ENCODE results near the gene HELT.

The HELT gene

GRCh38 chr4:185053746-185054145, 35.5 kb downstream of the HELT start:
- H3K9ac ChIP-seq (ENCODE audit: low read length), result no peak overlapping the region
- H3K27ac ChIP-seq (ENCODE audit: low read length), result no peak overlapping the region
- H3K36me3 ChIP-seq (replicated peaks; ENCODE audit: insufficient read depth, low read length), result no peaks in the 10 kb centered on the region
- no peak overlapping the region for H3K4me3 ChIP-seq (ENCODE audit: low read length)
- DNase-seq, result no peak
- H3K4me2 ChIP-seq (ENCODE audit: low read depth, low read length), result no peak overlapping the region
- H3K9me2 ChIP-seq (replicated peaks; ENCODE audit: insufficient read depth, low read length), result no peaks in the 10 kb centered on the region
- H3K79me2 ChIP-seq (ENCODE audit: low read length), result no peaks in the 10 kb centered on the region
- H4K20me1 ChIP-seq (ENCODE audit: insufficient read depth, low read length), result no peaks in the 10 kb centered on the region
- H3K9me3 ChIP-seq (replicated peaks; ENCODE audit: insufficient read depth, low read length), result no peaks in the 10 kb centered on the region
- H3F3A ChIP-seq (ENCODE audit: insufficient read depth, low read length), result no peaks in the 10 kb centered on the region
- H2AFZ ChIP-seq (ENCODE audit: low read length), result no peak overlapping the region
- no peaks in the 10 kb centered on the region for H3K27me3 ChIP-seq (replicated peaks; ENCODE audit: insufficient read depth, low read length)
- H3K4me1 ChIP-seq (ENCODE audit: low read length), result no peaks in the 10 kb centered on the region
- TF ChIP-seq EZH2 (optimal IDR thresholded peaks at IDR 0.05; ENCODE audit: low read depth, low read length) (no peak), EZH2phosphoT487 (IDR thresholded peaks at IDR 0.05; ENCODE audit: low read length) (no peak), CTCF (IDR thresholded peaks at IDR 0.05; ENCODE audit: low read length) (no peak)

DNA sequence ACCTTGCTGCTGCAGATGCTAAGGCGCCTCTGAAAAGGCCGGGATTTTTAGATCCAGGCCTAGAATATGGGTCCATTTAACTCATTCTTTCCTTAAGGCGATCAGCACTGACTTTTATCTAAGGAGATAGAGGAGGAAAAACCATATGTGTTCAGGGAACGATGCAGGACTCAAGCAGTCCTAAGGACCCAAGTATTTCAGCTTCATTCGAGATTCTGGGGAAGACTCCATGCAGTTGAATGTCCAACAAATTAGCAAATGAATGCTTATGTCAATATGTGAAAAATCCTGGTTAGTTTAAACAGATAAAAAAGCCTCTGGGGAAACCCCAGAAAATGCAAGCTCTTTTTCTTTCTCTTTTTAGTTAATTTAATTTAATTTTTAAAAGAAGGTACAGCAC, 36.0 kb downstream of the HELT start:
- Histone ChIP-seq H3K27ac (ENCODE audit: low read length) (no peak overlapping the region), H3K9me2 (replicated peaks; ENCODE audit: insufficient read depth, low read length) (no peaks in the 10 kb centered on the region), H3K27me3 (replicated peaks; ENCODE audit: insufficient read depth, low read length) (no peaks in the 10 kb centered on the region), H3F3A (ENCODE audit: insufficient read depth, low read length) (no peaks in the 10 kb centered on the region), H3K4me1 (ENCODE audit: low read length) (no peaks in the 10 kb centered on the region), H3K9me3 (replicated peaks; ENCODE audit: insufficient read depth, low read length) (no peaks in the 10 kb centered on the region), H2AFZ (ENCODE audit: low read length) (no peak overlapping the region), H3K4me2 (ENCODE audit: low read depth, low read length) (no peak overlapping the region), H3K79me2 (ENCODE audit: low read length) (no peaks in the 10 kb centered on the region), H3K4me3 (ENCODE audit: low read length) (no peak overlapping the region), H4K20me1 (ENCODE audit: insufficient read depth, low read length) (no peaks in the 10 kb centered on the region), H3K36me3 (replicated peaks; ENCODE audit: insufficient read depth, low read length) (no peaks in the 10 kb centered on the region), H3K9ac (ENCODE audit: low read length) (no peak overlapping the region)
- no peak for TF ChIP-seq EZH2 (optimal IDR thresholded peaks at IDR 0.05; ENCODE audit: low read depth, low read length)
- TF ChIP-seq EZH2phosphoT487 (IDR thresholded peaks at IDR 0.05; ENCODE audit: low read length), result no peak
- no peak for TF ChIP-seq CTCF (IDR thresholded peaks at IDR 0.05; ENCODE audit: low read length)
- DNase-seq, result no peak

DNA sequence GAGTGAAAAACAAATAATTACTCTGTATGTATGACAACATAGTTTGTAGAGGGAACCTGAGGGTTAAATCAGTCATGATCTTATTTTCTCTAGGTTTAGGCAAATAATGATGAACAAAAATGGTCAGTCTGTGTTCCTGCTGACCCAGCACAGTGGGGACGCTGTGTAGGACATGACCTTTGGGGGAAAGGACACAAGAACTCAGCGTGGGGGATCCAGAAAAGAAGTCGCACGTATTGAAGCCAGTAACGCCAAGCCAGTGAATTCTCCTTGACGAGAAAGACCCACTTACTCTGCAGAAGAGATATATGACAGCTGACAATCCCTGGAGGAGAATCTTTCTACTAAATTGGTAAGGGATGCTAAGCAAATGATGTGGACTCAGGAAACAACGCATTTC, 36.6 kb downstream of the HELT start:
- no peaks in the 10 kb centered on the region for H3K4me1 ChIP-seq (ENCODE audit: low read length)
- no peak overlapping the region for H3K9ac ChIP-seq (ENCODE audit: low read length)
- no peaks in the 10 kb centered on the region for H4K20me1 ChIP-seq (ENCODE audit: insufficient read depth, low read length)
- no peak overlapping the region for H2AFZ ChIP-seq (ENCODE audit: low read length)
- H3K27ac ChIP-seq (ENCODE audit: low read length), result no peak overlapping the region
- H3K27me3 ChIP-seq (replicated peaks; ENCODE audit: insufficient read depth, low read length), result no peaks in the 10 kb centered on the region
- no peak overlapping the region for H3K4me2 ChIP-seq (ENCODE audit: low read depth, low read length)
- no peak overlapping the region for H3K4me3 ChIP-seq (ENCODE audit: low read length)
- no peak for TF ChIP-seq EZH2phosphoT487 (IDR thresholded peaks at IDR 0.05; ENCODE audit: low read length)
- TF ChIP-seq CTCF (IDR thresholded peaks at IDR 0.05; ENCODE audit: low read length), result no peak
- TF ChIP-seq EZH2 (optimal IDR thresholded peaks at IDR 0.05; ENCODE audit: low read depth, low read length), result no peak
- no peaks in the 10 kb centered on the region for H3F3A ChIP-seq (ENCODE audit: insufficient read depth, low read length)
- no peaks in the 10 kb centered on the region for H3K79me2 ChIP-seq (ENCODE audit: low read length)
- H3K9me3 ChIP-seq (replicated peaks; ENCODE audit: insufficient read depth, low read length), result no peaks in the 10 kb centered on the region
- no peak for DNase-seq
- no peaks in the 10 kb centered on the region for H3K36me3 ChIP-seq (replicated peaks; ENCODE audit: insufficient read depth, low read length)
- H3K9me2 ChIP-seq (replicated peaks; ENCODE audit: insufficient read depth, low read length), result no peaks in the 10 kb centered on the region
